ENCODE measurements around the gene FAM204A.

FAM204A gene

GRCh38 chr10:118330295-118331076, 11.6 kb downstream of the FAM204A start:
- DNase-seq: peak; percentile 65

GRCh38 chr10:118324140-118324539, 18.0 kb downstream of the FAM204A start:
- DNase-seq: no peak

GRCh38 chr10:118321724-118322575, 20.2 kb downstream of the FAM204A start:
- no peak for DNase-seq

GRCh38 chr10:118315629-118316028, 26.5 kb downstream of the FAM204A start:
- no peak for DNase-seq

- DNase-seq: no peak
Observed at GRCh38 chr10:118314882-118315281, 27.2 kb downstream of the FAM204A start.

- no peak for DNase-seq
Observed at GRCh38 chr10:118311505-118311904, 30.6 kb downstream of the FAM204A start.

GRCh38 chr10:118310822-118311221, 31.3 kb downstream of the FAM204A start:
- DNase-seq: no peak

- no peak for DNase-seq
Observed at GRCh38 chr10:118309911-118310310, 32.2 kb downstream of the FAM204A start.

- peak; percentile 42 for DNase-seq
Observed at GRCh38 chr10:118308664-118309063, 33.5 kb downstream of the FAM204A start.

GRCh38 chr10:118307859-118308258, 34.3 kb downstream of the FAM204A start:
- no peak for DNase-seq

- DNase-seq: no peak
Observed at GRCh38 chr10:118307220-118307619, 34.9 kb downstream of the FAM204A start.

- no peak for DNase-seq
Observed at GRCh38 chr10:118305730-118306129, 36.4 kb downstream of the FAM204A start.

- no peak for DNase-seq
Observed at GRCh38 chr10:118304521-118304920, 37.6 kb downstream of the FAM204A start.

- no peak for DNase-seq
Observed at GRCh38 chr10:118301211-118301610, 40.9 kb downstream of the FAM204A start.

GRCh38 chr10:118300320-118300719, 41.8 kb downstream of the FAM204A start:
- DNase-seq: no peak

GRCh38 chr10:118298787-118299186, 43.3 kb downstream of the FAM204A start:
- DNase-seq: no peak

GRCh38 chr10:118291122-118291521, 51.0 kb downstream of the FAM204A start:
- DNase-seq: no peak

- DNase-seq: no peak
Observed at GRCh38 chr10:118290471-118290995, 51.6 kb downstream of the FAM204A start.

GRCh38 chr10:118287076-118287806, 54.9 kb downstream of the FAM204A start:
- no peak for DNase-seq

- no peak for DNase-seq
Observed at GRCh38 chr10:118286051-118286838, 55.9 kb downstream of the FAM204A start.

GRCh38 chr10:118282670-118283069, 59.5 kb downstream of the FAM204A start:
- DNase-seq: no peak

- DNase-seq: no peak
Observed at GRCh38 chr10:118278649-118279048, 63.5 kb downstream of the FAM204A start.
